ENCODE data around the gene GLI1.

- TF ChIP-seq CTCF (IDR thresholded peaks at IDR 0.05) = peak in 5 of 6 experiments; percentile 18 to 41 (median 25)
- TF ChIP-seq POLR2A (IDR thresholded peaks at IDR 0.05) = no peak
Measured at GRCh38 chr12:57476162-57476992, 16.8 kb downstream of the GLI1 start.

All from esophagus squamous epithelium (tissue), 4 donors.